GM12878 (cell line): Measurements from ENCODE around the gene LRRC27. TPM values are rescaled to one million over a fixed set of nuclear protein-coding genes. Genes with fewer than 3 reads are reported as not detected.
"Not testable (repeated sequence)": the region's sequence is repeated elsewhere in the genome, so short reads cannot be mapped to it uniquely, and the experiment has no call there.

Source experiments
- ATAC-seq: fragments of 200-7000 bp; cut with Tn5 transposase; 3 replicates; pipeline ENCODE4 v1.9.1; 2020; ENCODE audit warnings: mild to moderate bottlenecking, moderate library complexity
- BruUV-seq: library from RNA; stranded (reverse); fragments of 400-500 nt; replicated peaks from 2 replicates; lab custom pipeline; 2021; lab: Mats Ljungman, UMichigan
- CTCF ChIA-PET: fragments of 300-600 bp; sonication (Branson Sonifier 250); formaldehyde crosslinking; extraction: SDS; loops from one replicate; lab custom pipeline; 2021; ENCODE audit warnings: inconsistent platforms; lab: Yijun Ruan, JAX
- POLR2A ChIA-PET: fragments of 350-600 bp; formaldehyde crosslinking; extraction: SDS; loops from one replicate; lab custom pipeline; 2021; ENCODE audit warnings: inconsistent platforms; lab: Charles Lee
- RAD21 ChIA-PET: fragments of 300-600 bp; sonication (Branson Sonifier 250); formaldehyde crosslinking; loops from one replicate; lab custom pipeline; 2023; ENCODE audit warnings: antibody characterized with exemption; ENCODE audit not compliant: unreplicated experiment; lab: Charles Lee
- SMC1A ChIA-PET: fragments of 300-600 bp; sonication (Branson Sonifier 250); formaldehyde crosslinking; loops from one replicate; lab custom pipeline; 2023; ENCODE audit not compliant: unreplicated experiment, uncharacterized antibody; lab: Charles Lee
- DNase-seq: peaks from one replicate; pipeline ENCODE4 v3.0.0-alpha.2; 2011; ENCODE audit warnings: low read depth, low spot score
- FAIRE-seq: peaks from 3 replicates; lab custom pipeline; 2011; peaks lifted over from hg19 to GRCh38; lab: Jason Lieb, UNC
- H2AFZ ChIP-seq: 2 replicates; pipeline ENCODE4 v1.6.0; 2011; ENCODE audit warnings: low read depth, low read length, control low read depth; ENCODE audit not compliant: control insufficient read depth
- H3K27ac ChIP-seq: 2 replicates; pipeline ENCODE4 v1.5.1; 2011; ENCODE audit warnings: control low read depth; ENCODE audit not compliant: control insufficient read depth, insufficient read depth
- H3K27me3 ChIP-seq, 2 experiments: replicated peaks in 1 of 2; 2 replicates each; pipeline versions ENCODE4 v1.6.0 to v1.6.1; 2011; ENCODE audit warnings: low read length in 1 of 2; ENCODE audit not compliant: control insufficient read depth in 2 of 2, insufficient read depth in 2 of 2
- H3K36me3 ChIP-seq, 2 experiments: 2 replicates each; pipeline ENCODE4 v1.5.1; 2011; ENCODE audit warnings: low read length in 1 of 2; ENCODE audit not compliant: control insufficient read depth in 2 of 2, insufficient read depth in 2 of 2
- H3K4me1 ChIP-seq: 2 replicates; pipeline ENCODE4 v1.6.1; 2011; ENCODE audit warnings: mild to moderate bottlenecking, low read length, moderate library complexity, mixed read lengths; ENCODE audit not compliant: control insufficient read depth, insufficient read depth
- H3K4me2 ChIP-seq: 2 replicates; pipeline ENCODE4 v1.6.0; 2011; ENCODE audit warnings: control low read depth; ENCODE audit not compliant: control insufficient read depth, insufficient read depth
- H3K4me3 ChIP-seq: fragments of 200-600 bp; sonication (generic); 2 replicates; pipeline ENCODE4 v1.5.1; 2016
- H3K79me2 ChIP-seq: 2 replicates; pipeline ENCODE4 v1.6.0; 2011; ENCODE audit warnings: low read length; ENCODE audit not compliant: control insufficient read depth, insufficient read depth
- H3K9ac ChIP-seq: 2 replicates; pipeline ENCODE4 v1.8.0; 2011; ENCODE audit warnings: low read length, control low read depth, mixed read lengths; ENCODE audit not compliant: control insufficient read depth, insufficient read depth
- H3K9me3 ChIP-seq: replicated peaks from 3 replicates; pipeline ENCODE4 v1.5.1; 2011; ENCODE audit warnings: mild to moderate bottlenecking, low read length; ENCODE audit not compliant: control insufficient read depth, insufficient read depth
- H4K20me1 ChIP-seq: 2 replicates; pipeline ENCODE4 v1.6.0; 2011; ENCODE audit not compliant: control insufficient read depth, insufficient read depth
- CEBPB ChIP-seq, 2 experiments: fragments of 150-350 bp in 1 of 2; IDR thresholded peaks; 2 replicates each; pipeline ENCODE4 v1.6.1; 2012 to 2014; ENCODE audit warnings: low read depth in 2 of 2, low read length in 2 of 2, borderline replicate concordance in 1 of 2, inconsistent platforms in 1 of 2
- CREB1 ChIP-seq: IDR thresholded peaks from 2 replicates; pipeline ENCODE4 v1.6.1; 2012; ENCODE audit warnings: low read depth, mild to moderate bottlenecking, inconsistent platforms
- MAX ChIP-seq: IDR thresholded peaks from 2 replicates; pipeline ENCODE4 v1.6.1; 2012; ENCODE audit warnings: low read depth, low read length, improper control_type of control experiment
- MEF2B ChIP-seq: fragments of 450-650 bp; IDR thresholded peaks from 2 replicates; pipeline ENCODE4 v1.6.1; 2018; ENCODE audit warnings: mild to moderate bottlenecking, moderate library complexity; ENCODE audit not compliant: partially characterized antibody, poor library complexity, severe bottlenecking
- POLR2AphosphoS2 ChIP-seq: IDR thresholded peaks from 2 replicates; pipeline ENCODE4 v1.6.1; 2011; ENCODE audit warnings: low read depth, mild to moderate bottlenecking, low read length, improper control_type of control experiment, moderate library complexity
- RBBP5 ChIP-seq: fragments of 200-600 bp; sonication (generic); conservative IDR thresholded peaks from 2 replicates; pipeline ENCODE4 v1.6.1; 2016
- SMARCA5 ChIP-seq: fragments of 450-650 bp; IDR thresholded peaks from 2 replicates; pipeline ENCODE4 v1.6.1; 2017; ENCODE audit warnings: mild to moderate bottlenecking
- SRF ChIP-seq, 2 experiments: IDR thresholded peaks; 2 replicates each; pipeline ENCODE4 v1.6.1; 2011; ENCODE audit warnings: low read depth in 2 of 2, low read length in 2 of 2, mild to moderate bottlenecking in 1 of 2, moderate library complexity in 1 of 2
- TARDBP ChIP-seq: IDR thresholded peaks from 2 replicates; pipeline ENCODE4 v1.6.1; 2016; ENCODE audit warnings: borderline replicate concordance
- ZBED1 ChIP-seq: IDR thresholded peaks from 2 replicates; pipeline ENCODE4 v1.6.1; 2016; ENCODE audit warnings: borderline replicate concordance
- ZNF24 ChIP-seq: fragments of 450-650 bp; IDR thresholded peaks from 2 replicates; pipeline ENCODE4 v1.6.1; 2017; ENCODE audit warnings: antibody characterized with exemption, mild to moderate bottlenecking
- WGBS: methylation state at CpG from one replicate; pipeline ENCODE4 v1.1.6; 2016; ENCODE audit warnings: low lambda C conversion rate; ENCODE audit not compliant: insufficient replicate concordance, insufficient coverage; ENCODE audit errors: missing lambda C conversion rate; 5-methylcytosine and 5-hydroxymethylcytosine counted together
- in situ Hi-C: fragments of 300-500 bp; cut with MboI; formaldehyde crosslinking; loops from 9 replicates; pipeline ENCODE4 v1.14.3; 2018; ENCODE audit warnings: mixed read lengths
- intact Hi-C: fragments of 100-400 bp; cut with micrococcal nuclease; formaldehyde crosslinking; loops from one replicate; pipeline ENCODE4 v1.14.2; 2022; ENCODE audit not compliant: unreplicated experiment
- polyA plus RNA-seq, 11 experiments: library from polyadenylated mRNA; depleted of rRNA in 4 of 11; unstranded in 6 of 11; stranded (reverse) in 5 of 11; fragments of >200 nt; fragmentation: Nextera tagmentation in 4 of 11; fragmentation: Illumina TruSeq in 1 of 11; extraction: Ambion mirVana in 4 of 11; extraction: Trizol in 1 of 11; gene quantifications; 1 replicate in 1 of 11; 2 replicates in 10 of 11; pipeline versions ENCODE4 v1.2.1 to v1.2.3, GENCODE V29; 2011 to 2016; ENCODE audit warnings: inconsistent platforms in 2 of 11, missing spikeins in 2 of 11, low read depth in 1 of 11
- total RNA-seq, 4 experiments: library from RNA; depleted of rRNA in 3 of 4; stranded (reverse); fragments of >200 nt in 3 of 4; fragmentation: Illumina TruSeq in 1 of 4; extraction: Trizol in 1 of 4; gene quantifications; 2 replicates each; pipeline versions ENCODE4 v1.2.1 to v1.2.3, GENCODE V29; 2013 to 2021

Gene LRRC27
- total and polyA plus RNA-seq, 10 of the 15 experiments (the other 5 are each of a cell fraction or from before 2014, with no cell fraction given) = 0.48 to 6.9 (median 4.7) TPM

GRCh38 chr10:132386419-132386831 lies 54.4 kb downstream of the LRRC27 start:
- no peak overlapping the region for H3K9ac ChIP-seq
- ATAC-seq (no peak), FAIRE-seq (no peak), DNase-seq (no peak)
- ChIA-PET POLR2A (no interaction called here), RAD21 (no interaction called here), SMC1A (no interaction called here), CTCF (no interaction called here)
- in situ Hi-C loops (no loop called here), intact Hi-C loops (no loop called here)
- no peak overlapping the region for H3K4me2 ChIP-seq
- H4K20me1 ChIP-seq = no peaks in the 10 kb centered on the region
- 43% methylated on average over 9 of the region's 9 CpGs for WGBS
- no peak overlapping the region for H3K27ac ChIP-seq
- TF ChIP-seq MEF2B = no peak
- no peak for TF ChIP-seq SMARCA5
- TF ChIP-seq ZBED1 = no peak
- no peak for TF ChIP-seq ZNF24
- no peak for TF ChIP-seq CEBPB (IDR thresholded peaks at IDR 0.05; ENCODE audit: borderline replicate concordance in 1 of 2, low read depth in 2 of 2, low read length in 2 of 2)
- no peak for TF ChIP-seq CREB1
- no peak for TF ChIP-seq RBBP5
- no peak for TF ChIP-seq TARDBP
- no peak for TF ChIP-seq SRF (IDR thresholded peaks at IDR 0.05; ENCODE audit: low read depth in 2 of 2, low read length in 2 of 2)
- TF ChIP-seq MAX = no peak
- TF ChIP-seq POLR2AphosphoS2 = no peak
- H2AFZ ChIP-seq = no peak overlapping the region
- H3K9me3 ChIP-seq = no peaks in the 10 kb centered on the region
- H3K4me3 ChIP-seq = no peak overlapping the region
- H3K27me3 ChIP-seq = no peaks in the 10 kb centered on the region; a peak in 1 of 4 replicates
- H3K79me2 ChIP-seq = no peaks in the 10 kb centered on the region
- H3K4me1 ChIP-seq = no peaks in the 10 kb centered on the region; the same call in 1 of the 2 replicates
- no peaks in the 10 kb centered on the region for H3K36me3 ChIP-seq
- no TSS peak for BruUV-seq

- H3K4me1 ChIP-seq, H3K4me2 ChIP-seq, CTCF ChIA-PET, H4K20me1 ChIP-seq, SMC1A ChIA-PET, intact Hi-C loops, H3K4me3 ChIP-seq, BruUV-seq, H3K27ac ChIP-seq, ATAC-seq, H3K36me3 ChIP-seq, H3K79me2 ChIP-seq, FAIRE-seq, H3K27me3 ChIP-seq, in situ Hi-C loops, H3K9me3 ChIP-seq, H3K9ac ChIP-seq, DNase-seq, H2AFZ ChIP-seq, POLR2A ChIA-PET: not testable (repeated sequence)
- RAD21 ChIA-PET = interaction anchor here (0.7 kb wide), 2 partner anchors 60 to 67 kb away, joined by 4 read pairs; no protein-coding TSS in a partner anchor
- 50% methylated on average over 1 of the region's 1 CpG for WGBS
Observed at GRCh38 chr10:132386896-132387295, 54.9 kb downstream of the LRRC27 start.
